H1 (cell line): ENCODE data around the gene UNC13C. TPM values are rescaled to one million over a fixed set of nuclear protein-coding genes. Genes with fewer than 3 reads are reported as not detected.

Experiments
- CTCF ChIA-PET: fragments of 300-600 bp; sonication (Branson Sonifier 250); formaldehyde crosslinking; loops from one replicate; lab custom pipeline; 2021; ENCODE audit not compliant: partially characterized antibody; lab: Charles Lee
- POLR2A ChIA-PET: fragments of 300-600 bp; sonication (Branson Sonifier 250); formaldehyde crosslinking; loops from one replicate; lab custom pipeline; 2021; ENCODE audit warnings: inconsistent platforms; ENCODE audit not compliant: partially characterized antibody; lab: Charles Lee
- DNase-seq, 2 experiments: peaks; one replicate each; pipeline versions ENCODE4 v3.0.0 to v3.0.0-alpha.2; 2010 to 2022; ENCODE audit warnings: low spot score in 2 of 2, low read depth in 1 of 2, mixed read lengths in 1 of 2
- FAIRE-seq: peaks from 2 replicates; lab custom pipeline; 2011; peaks lifted over from hg19 to GRCh38; lab: Jason Lieb, UNC
- H2AFZ ChIP-seq: 2 replicates; pipeline ENCODE4 v1.8.1; 2012; ENCODE audit warnings: low read length, inconsistent platforms
- H2AK5ac ChIP-seq: 2 replicates; pipeline ENCODE4 v1.6.1; 2013; ENCODE audit warnings: low read depth, low read length
- H2BK120ac ChIP-seq: replicated peaks from 2 replicates; pipeline ENCODE3; 2013; ENCODE audit warnings: low read depth, low read length, inconsistent platforms
- H2BK12ac ChIP-seq: 2 replicates; pipeline ENCODE4 v1.6.1; 2013; ENCODE audit warnings: low read depth, low read length
- H2BK15ac ChIP-seq: 2 replicates; pipeline ENCODE4 v1.6.1; 2013; ENCODE audit warnings: low read length
- H2BK20ac ChIP-seq: 2 replicates; pipeline ENCODE4 v1.6.1; 2013; ENCODE audit warnings: low read length
- H2BK5ac ChIP-seq: 2 replicates; pipeline ENCODE4 v1.6.1; 2013; ENCODE audit warnings: low read depth, low read length
- H3K14ac ChIP-seq: 2 replicates; pipeline ENCODE4 v1.6.1; 2013; ENCODE audit warnings: inconsistent platforms; ENCODE audit not compliant: insufficient read length
- H3K18ac ChIP-seq: 2 replicates; pipeline ENCODE4 v1.6.1; 2013; ENCODE audit warnings: low read length; ENCODE audit errors: extremely low read depth
- H3K23ac ChIP-seq: 2 replicates; pipeline ENCODE4 v1.6.1; 2013; ENCODE audit warnings: inconsistent platforms; ENCODE audit not compliant: insufficient read length
- H3K23me2 ChIP-seq: 2 replicates; pipeline ENCODE4 v1.6.1; 2013; ENCODE audit warnings: low read depth, low read length
- H3K27ac ChIP-seq: 2 replicates; pipeline ENCODE4 v1.6.1; 2011; ENCODE audit warnings: low read depth, low read length, inconsistent platforms
- H3K27me3 ChIP-seq, 4 experiments: replicated peaks in 1 of 4; 1 replicate in 1 of 4; 2 replicates in 3 of 4; pipeline versions ENCODE4 v1.6.1 to v1.8.1; 2011 to 2013; ENCODE audit warnings: low read length in 3 of 4, mild to moderate bottlenecking in 3 of 4, inconsistent platforms in 2 of 4, mixed read lengths in 2 of 4, moderate library complexity in 1 of 4; ENCODE audit not compliant: control insufficient read depth in 3 of 4, insufficient read depth in 3 of 4; ENCODE audit errors: extremely low read depth in 1 of 4
- H3K36me3 ChIP-seq, 4 experiments: 2 replicates each; pipeline versions ENCODE4 v1.6.1 to v1.8.1; 2011 to 2013; ENCODE audit warnings: mild to moderate bottlenecking in 4 of 4, low read length in 3 of 4, moderate library complexity in 2 of 4, control low read depth in 1 of 4, inconsistent platforms in 1 of 4; ENCODE audit not compliant: insufficient read depth in 4 of 4, control insufficient read depth in 2 of 4
- H3K4ac ChIP-seq: replicated peaks from 2 replicates; pipeline ENCODE3; 2013; ENCODE audit warnings: low read length, low read depth, mixed read lengths, inconsistent platforms; ENCODE audit not compliant: insufficient read length
- H3K4me1 ChIP-seq, 4 experiments: replicated peaks in 1 of 4; 1 replicate in 1 of 4; 2 replicates in 3 of 4; pipeline versions ENCODE4 v1.6.1 to v1.8.1; 2011 to 2013; ENCODE audit warnings: low read length in 3 of 4, inconsistent platforms in 2 of 4, mixed read lengths in 1 of 4; ENCODE audit not compliant: insufficient read depth in 4 of 4, control insufficient read depth in 3 of 4
- H3K4me2 ChIP-seq, 2 experiments: 2 replicates each; pipeline versions ENCODE4 v1.6.1 to v1.8.1; 2011 to 2013; ENCODE audit warnings: low read depth in 2 of 2, low read length in 2 of 2, control low read depth in 1 of 2, inconsistent platforms in 1 of 2, mild to moderate bottlenecking in 1 of 2; ENCODE audit not compliant: insufficient read depth in 1 of 2
- H3K4me3 ChIP-seq, 4 experiments: fragments of 200-600, 300-600 bp in 1 of 4; sonication (generic), shearing (Covaris generic), sonication (Bioruptor Twin) in 1 of 4; 2 replicates each; pipeline versions ENCODE4 v1.5.1 to v1.8.1; 2011 to 2016; ENCODE audit warnings: low read length in 4 of 4, low read depth in 3 of 4, control low read depth in 2 of 4, inconsistent platforms in 2 of 4, mild to moderate bottlenecking in 2 of 4, mixed read lengths in 1 of 4, moderate library complexity in 1 of 4; ENCODE audit not compliant: insufficient read depth in 2 of 4; ENCODE audit errors: extremely low read depth in 1 of 4
- H3K56ac ChIP-seq: replicated peaks from 2 replicates; pipeline ENCODE3; 2013; ENCODE audit warnings: low read depth, mild to moderate bottlenecking, mixed read lengths, low read length, inconsistent platforms; ENCODE audit not compliant: insufficient read length
- H3K79me1 ChIP-seq: 2 replicates; pipeline ENCODE4 v1.6.1; 2013; ENCODE audit warnings: low read depth, low read length, control low read depth
- H3K79me2 ChIP-seq, 2 experiments: 2 replicates each; pipeline versions ENCODE4 v1.6.1 to v1.8.1; 2012 to 2013; ENCODE audit warnings: low read length in 2 of 2, mild to moderate bottlenecking in 2 of 2, inconsistent platforms in 1 of 2; ENCODE audit not compliant: insufficient read depth in 2 of 2, control insufficient read depth in 1 of 2
- H3K9ac ChIP-seq, 4 experiments: replicated peaks in 1 of 4; 1 replicate in 1 of 4; 2 replicates in 3 of 4; pipeline versions ENCODE4 v1.6.1 to v1.8.1; 2011 to 2013; ENCODE audit warnings: low read depth in 3 of 4, low read length in 3 of 4, control low read depth in 2 of 4, mild to moderate bottlenecking in 2 of 4, moderate library complexity in 2 of 4, inconsistent platforms in 1 of 4; ENCODE audit errors: extremely low read depth in 1 of 4
- H3K9me3 ChIP-seq, 2 experiments: 2 replicates each; pipeline versions ENCODE4 v1.6.1 to v1.8.1; 2012 to 2013; ENCODE audit warnings: mild to moderate bottlenecking in 2 of 2, moderate library complexity in 2 of 2, control low read depth in 1 of 2, inconsistent platforms in 1 of 2, low read depth in 1 of 2, low read length in 1 of 2, mixed read lengths in 1 of 2; ENCODE audit not compliant: insufficient read depth in 2 of 2
- H4K20me1 ChIP-seq, 2 experiments: replicated peaks in 1 of 2; 2 replicates each; pipeline versions ENCODE3 to v1.8.1; 2011 to 2013; ENCODE audit warnings: inconsistent platforms in 2 of 2, low read length in 2 of 2, mild to moderate bottlenecking in 1 of 2; ENCODE audit not compliant: insufficient read depth in 2 of 2, control insufficient read depth in 1 of 2
- H4K5ac ChIP-seq: 2 replicates; pipeline ENCODE4 v1.6.1; 2013; ENCODE audit warnings: low read length, low read depth, mixed read lengths, inconsistent platforms; ENCODE audit not compliant: insufficient read length
- H4K8ac ChIP-seq: 2 replicates; pipeline ENCODE4 v1.8.0; 2013; ENCODE audit warnings: mild to moderate bottlenecking, moderate library complexity, low read length, inconsistent platforms; ENCODE audit not compliant: insufficient read depth; ENCODE audit errors: extremely low read depth
- H4K91ac ChIP-seq: replicated peaks from 2 replicates; pipeline ENCODE3; 2013; ENCODE audit warnings: low read length, mixed read lengths, inconsistent platforms; ENCODE audit not compliant: insufficient read length
- BCL11A ChIP-seq, 2 experiments: IDR thresholded peaks; one replicate each; pipeline ENCODE4 v1.6.1; 2011; ENCODE audit warnings: low read depth in 2 of 2, low read length in 2 of 2, mild to moderate bottlenecking in 2 of 2
- CBX5 ChIP-seq: fragments of 300-800, 300-1000 bp; sonication (generic); IDR thresholded peaks from 2 replicates; pipeline ENCODE4 v1.7.1; 2016; ENCODE audit warnings: antibody characterized with exemption, low read length, low read depth
- CREB1 ChIP-seq: IDR thresholded peaks from 2 replicates; pipeline ENCODE4 v1.6.1; 2012; ENCODE audit warnings: inconsistent platforms
- CTBP2 ChIP-seq: IDR thresholded peaks from 2 replicates; pipeline ENCODE4 v1.7.0; 2011; ENCODE audit warnings: borderline replicate concordance, mild to moderate bottlenecking, moderate library complexity, mixed read lengths, low read length; ENCODE audit not compliant: insufficient read depth, insufficient read length
- EZH2 ChIP-seq: fragments of 200-600 bp; sonication (generic); IDR thresholded peaks from 2 replicates; pipeline ENCODE4 v1.7.1; 2012; ENCODE audit warnings: low read depth, mild to moderate bottlenecking, moderate library complexity, low read length, inconsistent platforms; ENCODE audit not compliant: severe bottlenecking
- HDAC2 ChIP-seq, 2 experiments: fragments of 300-600 bp in 1 of 2; sonication (generic) in 1 of 2; IDR thresholded peaks; 2 replicates each; pipeline ENCODE4 v1.6.1; 2011 to 2012; ENCODE audit warnings: low read depth in 2 of 2, low read length in 2 of 2, mild to moderate bottlenecking in 2 of 2, moderate library complexity in 2 of 2, borderline replicate concordance in 1 of 2, inconsistent platforms in 1 of 2
- JUN ChIP-seq: IDR thresholded peaks from 2 replicates; pipeline ENCODE4 v1.6.1; 2011; ENCODE audit warnings: low read depth, mild to moderate bottlenecking, improper control_type of control experiment, low read length
- KDM4A ChIP-seq: IDR thresholded peaks from one replicate; pipeline ENCODE4 v1.7.1; 2012; ENCODE audit warnings: low read depth, mild to moderate bottlenecking, moderate library complexity, low read length, inconsistent platforms; ENCODE audit not compliant: severe bottlenecking
- POLR2A ChIP-seq, 2 experiments: IDR thresholded peaks; 1 replicate in 1 of 2; 2 replicates in 1 of 2; pipeline ENCODE4 v1.6.1; 2011; ENCODE audit warnings: low read depth in 2 of 2, low read length in 2 of 2, mild to moderate bottlenecking in 2 of 2; ENCODE audit errors: control extremely low read depth in 1 of 2
- SAP30 ChIP-seq: fragments of 300-600 bp; sonication (generic); IDR thresholded peaks from 2 replicates; pipeline ENCODE4 v1.7.1; 2012; ENCODE audit warnings: low read length, moderate library complexity, mild to moderate bottlenecking, inconsistent platforms; ENCODE audit not compliant: insufficient read depth, insufficient replicate concordance
- SIX5 ChIP-seq: IDR thresholded peaks from 2 replicates; pipeline ENCODE4 v1.6.1; 2011; ENCODE audit warnings: mild to moderate bottlenecking, low read depth, low read length
- SP1 ChIP-seq: IDR thresholded peaks from 2 replicates; pipeline ENCODE4 v1.6.1; 2011; ENCODE audit warnings: low read depth, low read length
- SP2 ChIP-seq: IDR thresholded peaks from 2 replicates; pipeline ENCODE4 v1.6.1; 2012; ENCODE audit warnings: mild to moderate bottlenecking, low read length, inconsistent platforms
- WGBS, 2 experiments: shearing (Covaris generic) in 1 of 2; methylation state at CpG; one replicate each; pipeline versions ENCODE4 v1.1.6 to v1.1.7; 2013 to 2015; ENCODE audit warnings: low lambda C conversion rate in 2 of 2, mixed read lengths in 2 of 2, inconsistent platforms in 1 of 2, low coverage in 1 of 2, missing lambda C conversion rate in 1 of 2; ENCODE audit not compliant: insufficient replicate concordance in 2 of 2, insufficient coverage in 1 of 2, insufficient read length in 1 of 2; ENCODE audit errors: extremely low coverage in 1 of 2, missing lambda C conversion rate in 1 of 2; 5-methylcytosine and 5-hydroxymethylcytosine counted together
- polyA plus RNA-seq, 7 experiments: library from polyadenylated mRNA; depleted of rRNA in 3 of 7; stranded (reverse) in 5 of 7; unstranded in 2 of 7; fragments of >200 nt in 5 of 7; fragments of 200-250 nt in 2 of 7; gene quantifications; 1 replicate in 5 of 7; 2 replicates in 1 of 7; 4 replicates in 1 of 7; pipeline versions ENCODE4 v1.2.1 to v1.2.3, GENCODE V29; 2011 to 2013; ENCODE audit warnings: missing spikeins in 2 of 7, mixed read lengths in 2 of 7
- total RNA-seq: library from RNA; stranded (reverse); fragmentation: NEBNext Ultra II Directional; extraction: Animal tissue kit (Norgen Biotek cat#: 25700); gene quantifications from 2 replicates; pipeline ENCODE4 v1.2.1, GENCODE V29; 2021

UNC13C gene
- total and polyA plus RNA-seq, 2 of the 8 experiments (the other 6 are each of a cell fraction or from before 2014, with no cell fraction given) = 0.02 to 0.13 TPM

DNA sequence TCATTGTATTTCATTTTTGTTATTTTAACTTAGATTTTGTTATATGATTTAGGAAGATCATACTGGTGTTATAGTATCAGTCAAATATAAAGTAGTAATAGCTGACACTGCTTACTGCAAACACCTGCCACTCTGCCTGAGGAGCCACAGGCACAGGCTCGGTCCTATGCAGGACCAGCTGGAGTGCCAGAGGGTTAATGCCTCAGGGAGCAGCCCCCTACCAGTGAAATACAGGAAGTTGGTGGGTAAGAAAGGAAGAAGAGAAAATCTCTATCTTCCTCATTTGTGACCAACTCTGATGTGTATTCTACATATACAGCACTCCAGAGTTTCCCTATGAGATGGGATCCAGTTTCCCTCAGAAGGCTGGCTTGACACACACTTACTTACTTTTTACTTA, 593.3 kb downstream of the UNC13C start:
- no peak overlapping the region for H3K27ac ChIP-seq
- H3K79me1 ChIP-seq = no peaks in the 10 kb centered on the region
- H3K79me2 ChIP-seq = no peaks in the 10 kb centered on the region
- H4K5ac ChIP-seq = no peak overlapping the region
- no peak overlapping the region for H2AK5ac ChIP-seq
- H3K56ac ChIP-seq = no peak overlapping the region
- no peak overlapping the region for H3K9ac ChIP-seq
- no peak overlapping the region for H2BK5ac ChIP-seq
- H2BK120ac ChIP-seq = no peak overlapping the region
- ChIA-PET CTCF (no interaction called here), POLR2A (no interaction called here)
- H4K91ac ChIP-seq = no peak overlapping the region
- H2BK20ac ChIP-seq = no peak overlapping the region
- H2AFZ ChIP-seq = no peak overlapping the region
- no peak overlapping the region for H3K4me2 ChIP-seq
- no peaks in the 10 kb centered on the region for H3K23me2 ChIP-seq
- H2BK15ac ChIP-seq = no peak overlapping the region
- 81% methylated on average over 1 of the region's 1 CpG; no CpG with 5 or more reads in 1 of the 2 experiments for WGBS, 2 experiments
- no peaks in the 10 kb centered on the region for H3K27me3 ChIP-seq
- H2BK12ac ChIP-seq = no peak overlapping the region
- no peak overlapping the region for H3K23ac ChIP-seq
- H3K36me3 ChIP-seq = no peaks in the 10 kb centered on the region
- no peak overlapping the region for H3K14ac ChIP-seq
- TF ChIP-seq POLR2A (IDR thresholded peaks at IDR 0.05; ENCODE audit: control extremely low read depth in 1 of 2, low read depth in 2 of 2, low read length in 2 of 2) (no peak), EZH2 (no peak), CREB1 (no peak), CBX5 (no peak), SP1 (no peak), CTBP2 (no peak), JUN (no peak), BCL11A (IDR thresholded peaks at IDR 0.05; ENCODE audit: low read depth in 2 of 2, low read length in 2 of 2) (no peak), SIX5 (no peak), SAP30 (no peak), KDM4A (no peak), SP2 (no peak), HDAC2 (IDR thresholded peaks at IDR 0.05; ENCODE audit: borderline replicate concordance in 1 of 2, low read depth in 2 of 2, low read length in 2 of 2) (no peak)
- DNase-seq (no peak), FAIRE-seq (no peak)
- no peak overlapping the region for H3K18ac ChIP-seq
- H4K20me1 ChIP-seq = no peaks in the 10 kb centered on the region
- H3K4me1 ChIP-seq = no peaks in the 10 kb centered on the region
- no peak overlapping the region for H4K8ac ChIP-seq
- H3K4ac ChIP-seq = no peak overlapping the region
- peaks cover 0 to 2% of the 10 kb centered on the region in 2 experiments; a peak in 1 of 4 replicates for H3K9me3 ChIP-seq
- H3K4me3 ChIP-seq = no peak overlapping the region
